Activated CD4-positive, alpha-beta T cell treated with anti-CD3 and anti-CD28 coated beads, Interleukin-2, Interleukin-4, amounts not matched to agents 100 ng/mL and 50 ng/mL, durations not matched to agents 16 hours and 8 hours (primary cell): ENCODE measurements around the gene VENTX.

ENCODE experiments used
- DNase-seq: peaks from one replicate; pipeline ENCODE4 v3.0.0-alpha.2; 2020; ENCODE audit warnings: low spot score

VENTX gene

DNA sequence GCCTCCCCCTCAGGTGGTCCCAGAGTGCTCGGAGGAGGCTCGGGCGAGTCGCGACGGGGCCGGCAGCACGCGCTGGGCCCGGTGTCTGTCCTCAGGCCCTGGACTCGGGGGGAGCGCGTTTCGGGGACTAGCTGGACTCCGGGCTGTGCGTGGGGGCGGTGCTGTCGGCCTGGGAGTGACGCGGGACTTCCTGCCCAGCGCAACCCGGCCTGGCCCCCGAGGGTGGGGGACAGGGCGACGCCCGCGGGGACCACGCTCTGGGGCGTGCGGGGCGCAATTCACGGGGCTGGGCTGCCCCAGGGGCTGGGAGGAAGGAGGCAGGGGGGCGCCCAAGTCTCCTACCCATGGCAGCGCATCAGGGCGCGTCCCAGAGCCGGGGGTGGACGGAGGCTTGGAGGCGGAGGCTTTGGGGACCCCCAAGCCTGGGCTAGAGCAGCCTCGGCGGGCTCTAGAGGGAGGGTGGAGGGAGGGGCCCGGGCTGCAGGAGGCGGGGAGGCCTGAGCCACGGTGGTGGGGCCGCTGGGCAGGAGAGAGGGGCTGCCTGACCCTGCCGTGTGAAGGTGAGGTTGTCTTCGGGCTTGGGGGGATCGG is 2.3 kb upstream of the VENTX start:
- no peak for DNase-seq

DNA sequence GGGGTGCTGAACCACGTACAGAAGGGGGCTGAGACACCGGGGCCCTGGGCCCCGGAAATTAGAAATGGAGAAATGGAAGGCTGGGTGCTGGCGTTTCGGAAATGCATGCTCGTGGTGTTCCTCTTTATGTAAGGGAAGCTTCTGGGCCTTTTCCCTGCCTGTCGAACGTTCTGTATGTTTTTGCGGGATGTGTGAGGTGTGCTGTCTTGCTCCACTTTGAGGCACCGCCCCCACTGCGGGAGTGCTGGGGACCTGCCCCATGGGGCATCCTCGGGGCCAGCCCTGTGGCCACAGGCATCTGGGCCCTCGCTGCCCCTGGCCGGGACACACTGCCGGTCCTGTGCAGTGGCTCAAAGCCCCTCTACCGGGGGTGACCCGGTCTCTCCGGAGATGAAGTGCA is 1.7 kb upstream of the VENTX start:
- no peak for DNase-seq

GRCh38 chr10:133236401-133237240 is 1.0 kb upstream of the VENTX start:
- no peak for DNase-seq

GRCh38 chr10:133237241-133237587 is 441 bp upstream of the VENTX start:
- no peak for DNase-seq

GRCh38 chr10:133238466-133238804 is 780 bp downstream of the VENTX start:
- no peak for DNase-seq

GRCh38 chr10:133239990-133240389 is 2.3 kb downstream of the VENTX start:
- DNase-seq, result no peak

DNA sequence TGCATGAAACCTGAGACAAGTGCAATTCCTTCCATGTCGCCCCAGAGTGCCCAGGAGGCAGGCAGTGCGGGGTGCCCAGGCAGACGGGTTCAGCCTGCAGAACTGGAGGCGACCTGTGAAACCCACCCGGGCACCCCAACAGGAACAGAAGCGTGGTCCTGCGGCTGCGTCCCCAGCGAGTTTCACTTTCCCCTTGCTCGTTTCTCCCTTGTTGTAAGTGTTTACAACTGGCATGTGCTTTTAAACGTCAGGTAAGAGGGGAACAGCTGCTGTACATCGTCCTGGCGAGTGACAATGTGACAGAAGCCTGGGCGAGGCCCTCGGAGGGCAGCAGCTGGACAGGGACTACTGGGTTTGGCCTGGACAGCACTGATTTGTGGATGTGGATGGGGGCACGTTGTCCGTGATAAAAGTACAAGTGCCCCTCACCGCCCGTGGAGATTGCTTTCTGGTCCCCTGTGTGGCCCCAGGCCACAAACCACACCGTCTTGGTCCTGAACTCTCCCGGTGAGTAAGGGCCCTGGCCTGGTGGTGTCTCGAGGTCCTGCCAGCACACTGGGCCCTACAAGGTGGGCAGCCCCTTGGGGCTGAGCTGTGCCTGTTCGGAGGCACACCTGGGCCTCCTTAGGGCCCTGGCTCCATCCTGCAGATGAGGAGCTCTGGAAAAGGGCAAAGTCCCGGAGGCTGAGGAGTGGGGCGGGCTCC is 4.0 kb downstream of the VENTX start:
- DNase-seq, result no peak

GRCh38 chr10:133242611-133243356 is 5.1 kb downstream of the VENTX start:
- DNase-seq, result no peak

GRCh38 chr10:133243593-133243992 is 5.9 kb downstream of the VENTX start:
- no peak for DNase-seq

DNA sequence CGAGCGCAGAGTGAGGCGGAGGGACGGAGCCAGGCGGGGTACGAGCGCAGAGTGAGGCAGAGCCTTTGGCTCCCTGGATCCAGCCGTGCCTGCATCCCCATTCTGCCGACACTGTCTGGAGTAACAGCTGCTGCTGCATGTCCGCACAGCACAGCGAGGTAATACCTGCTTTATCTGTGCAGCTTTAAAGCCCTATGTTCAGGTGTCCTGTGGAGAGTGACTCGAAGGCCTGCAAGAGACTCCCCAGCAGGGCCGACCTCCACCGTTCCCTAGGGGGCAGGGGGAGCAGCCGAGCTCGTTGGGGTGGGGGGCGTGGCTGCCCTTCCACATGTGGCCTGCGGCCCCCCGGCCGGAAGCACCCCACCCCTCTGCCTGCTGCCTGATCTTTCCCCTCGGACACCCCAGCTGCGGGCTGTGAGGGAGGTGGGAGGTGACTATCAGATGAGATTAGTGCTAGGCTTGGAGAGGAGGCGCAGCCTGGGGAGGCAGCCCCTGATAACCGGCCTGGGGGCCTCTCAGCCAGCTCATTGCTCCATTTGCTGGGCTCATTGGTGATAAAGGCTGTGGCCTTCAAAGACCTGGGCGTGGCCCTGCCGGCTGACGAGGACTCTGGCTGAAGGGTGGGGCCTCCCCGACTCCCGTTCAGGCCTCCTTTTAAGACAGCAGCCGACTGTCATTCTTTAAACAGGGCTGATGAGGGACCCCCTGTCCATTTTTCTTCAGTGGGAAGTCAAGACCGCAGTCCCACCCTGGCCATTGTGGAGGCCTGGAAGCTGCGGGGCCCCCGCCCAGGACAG is 8.0 kb downstream of the VENTX start:
- DNase-seq, result no peak

GRCh38 chr10:133246236-133246626 is 8.6 kb downstream of the VENTX start:
- DNase-seq, result no peak

DNA sequence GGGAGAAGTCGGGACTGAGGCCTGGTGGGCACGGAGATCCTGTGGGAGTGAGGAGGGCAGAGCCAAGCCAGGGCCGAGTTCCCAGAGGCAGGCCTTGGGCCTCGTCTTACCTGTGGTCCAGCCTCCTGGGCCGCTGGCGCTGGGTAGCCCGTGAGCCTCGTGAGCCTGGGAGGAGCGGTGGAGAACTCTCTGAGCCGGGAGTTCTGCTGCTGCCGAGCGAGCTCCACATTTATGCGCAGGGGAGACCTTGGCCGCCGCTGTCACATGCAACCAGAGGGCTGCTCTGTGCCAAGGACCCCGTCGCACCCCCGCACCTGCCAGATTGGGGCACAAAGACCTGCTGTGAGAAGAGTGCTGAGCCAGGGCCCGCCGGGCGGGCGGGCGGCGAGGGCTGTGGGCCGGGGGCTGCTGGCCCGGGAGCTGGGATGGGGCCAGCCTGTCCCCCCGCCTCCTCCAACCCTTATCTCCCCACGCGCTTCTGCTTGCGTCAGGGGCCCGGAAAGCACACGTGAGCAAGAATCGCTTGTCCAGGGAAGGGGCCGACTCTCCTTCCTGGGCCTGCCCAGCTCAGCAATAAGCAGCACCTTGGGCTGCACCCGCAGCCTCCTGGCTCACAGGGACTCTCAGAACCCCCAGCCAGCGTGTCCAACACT is 10.2 kb downstream of the VENTX start:
- DNase-seq, result no peak

GRCh38 chr10:133248334-133248715 is 10.7 kb downstream of the VENTX start:
- DNase-seq, result no peak

GRCh38 chr10:133249094-133249780 is 11.6 kb downstream of the VENTX start:
- DNase-seq, result no peak

DNA sequence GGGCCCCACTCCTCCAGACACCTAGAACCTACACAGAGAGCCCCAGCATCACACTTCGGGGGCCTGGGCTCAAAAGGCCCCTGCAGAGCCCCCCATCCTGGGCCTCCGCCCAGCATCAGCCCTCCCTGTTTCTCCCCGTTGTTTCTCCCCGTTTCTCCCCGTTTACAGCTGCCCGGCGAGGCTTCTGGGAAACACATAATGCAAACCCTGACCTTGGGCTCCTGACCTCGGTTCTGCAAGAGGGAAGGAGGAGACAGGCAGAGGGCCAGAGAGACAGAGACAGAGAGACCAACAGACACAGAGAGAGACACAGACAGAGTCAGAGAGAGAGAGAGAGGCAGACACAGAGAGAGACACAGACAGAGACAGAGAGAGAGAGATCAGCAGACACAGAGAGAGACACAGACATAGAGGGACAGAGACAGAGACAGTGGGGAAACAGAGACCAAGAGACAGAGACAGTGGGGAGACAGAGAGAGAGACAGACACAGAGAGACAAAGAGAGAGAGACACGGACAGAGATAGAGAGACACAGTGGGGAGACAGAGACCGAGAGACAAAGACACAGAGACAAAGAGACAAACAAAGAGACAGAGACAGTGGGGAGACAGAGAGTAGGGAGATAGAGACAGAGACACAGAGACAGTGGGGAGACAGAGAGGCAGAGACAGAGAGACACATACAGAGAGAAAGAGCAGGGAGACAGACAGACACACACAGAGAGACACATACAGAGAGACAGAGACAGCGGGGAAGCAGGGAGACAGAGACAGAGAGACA is 12.5 kb downstream of the VENTX start:
- no peak for DNase-seq

GRCh38 chr10:133251388-133252222 is 13.9 kb downstream of the VENTX start:
- no peak for DNase-seq

- no peak for DNase-seq
Measured at GRCh38 chr10:133252223-133252552, 14.5 kb downstream of the VENTX start.

DNA sequence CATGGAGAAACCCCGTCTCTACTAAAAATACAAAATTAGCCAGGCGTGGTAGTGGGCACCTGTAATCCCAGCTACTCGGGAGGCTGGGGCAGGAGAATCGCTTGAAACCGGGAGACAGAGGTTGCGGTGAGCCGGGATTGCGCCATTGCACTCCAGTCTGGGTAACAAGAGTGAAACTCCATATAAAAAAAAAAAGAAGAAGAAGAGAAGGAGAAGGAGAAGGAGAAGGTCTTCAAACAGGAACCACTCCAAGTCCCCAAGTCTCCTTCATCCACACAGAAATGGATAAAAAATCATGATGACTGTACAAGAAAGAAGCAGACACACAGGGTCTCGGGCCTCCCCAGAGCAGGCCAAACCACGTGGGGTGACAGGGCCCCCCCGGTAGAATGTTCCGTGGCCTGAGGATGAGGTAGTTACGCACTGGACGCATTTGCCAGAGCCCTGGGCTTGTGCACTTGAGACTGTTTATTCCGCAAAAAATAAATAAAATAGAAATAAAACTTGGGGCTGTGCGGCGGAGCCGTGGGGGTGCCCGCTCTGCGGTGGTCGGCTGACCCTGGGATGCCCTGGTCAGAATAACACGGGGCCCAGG is 15.8 kb downstream of the VENTX start:
- no peak for DNase-seq
